GM18867 (cell line): ENCODE results near the gene DDX28.

Experiments used
- ATAC-seq: cut with Tn5 transposase; IDR thresholded peaks from one replicate; pipeline ENCODE4 v1.9.1; 2021; ENCODE audit warnings: mild to moderate bottlenecking, moderate library complexity; ENCODE audit not compliant: unreplicated experiment

DDX28 gene

DNA sequence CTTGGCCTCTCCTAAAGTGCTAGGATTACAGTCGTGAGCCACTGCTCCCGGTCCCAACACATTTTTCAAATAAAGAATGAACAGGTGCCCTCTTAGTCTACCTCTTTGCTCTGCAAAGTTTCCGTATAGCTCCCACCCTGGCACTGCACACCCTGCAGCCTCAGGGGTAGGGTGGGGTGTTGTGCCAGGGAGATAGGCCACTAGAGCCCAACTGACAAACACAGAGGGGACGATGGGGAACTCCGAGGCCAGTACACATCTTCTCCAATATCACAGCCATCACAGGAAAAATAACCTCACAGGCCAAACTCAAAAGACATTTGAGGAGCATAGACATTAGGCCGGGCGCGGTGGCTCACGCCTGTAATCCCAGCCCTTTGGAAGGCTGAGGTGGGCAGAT is 51.9 kb downstream of the DDX28 start:
- ATAC-seq, result no peak
